K562 (cell line): Measurements from ENCODE around the gene DSTYK. TPM values are rescaled to one million over a fixed set of nuclear protein-coding genes. Genes with fewer than 3 reads are reported as not detected.

Experiments
- BCL6 ChIP-seq: fragments of 250-450 bp; sonication (Bioruptor Pico); IDR thresholded peaks from 2 replicates; pipeline ENCODE4 v1.4.0; 2020
- C11orf30 ChIP-seq: fragments of 450-650 bp; IDR thresholded peaks from 2 replicates; pipeline ENCODE4 v1.6.1; 2016; ENCODE audit warnings: low read depth, mild to moderate bottlenecking
- CCAR2 ChIP-seq: fragments of 200-400 bp; formaldehyde crosslinking; IDR thresholded peaks from 2 replicates; pipeline ENCODE4 v1.6.1; 2017; ENCODE audit warnings: mild to moderate bottlenecking, low read depth, low read length
- ELF4 ChIP-seq: fragments of 450-650 bp; formaldehyde crosslinking; IDR thresholded peaks from 2 replicates; pipeline ENCODE4 v1.4.0; 2022; ENCODE audit warnings: missing genetic modification characterization
- ETV1 ChIP-seq: fragments of 450-650 bp; conservative IDR thresholded peaks from 2 replicates; pipeline ENCODE4 v1.6.1; 2016; ENCODE audit warnings: missing genetic modification characterization, control low read depth, low read depth, missing compliant biosample characterization
- GABPB2 ChIP-seq: fragments of 250-450 bp; sonication (Bioruptor Pico); conservative IDR thresholded peaks from 2 replicates; pipeline ENCODE4 v1.5.1; 2021; ENCODE audit warnings: mild to moderate bottlenecking
- HCFC1 ChIP-seq: IDR thresholded peaks from 2 replicates; pipeline ENCODE4 v1.6.1; 2012; ENCODE audit warnings: low read depth, low read length, improper control_type of control experiment
- ILF3 ChIP-seq: fragments of 450-650 bp; IDR thresholded peaks from 2 replicates; pipeline ENCODE4 v1.6.1; 2018; ENCODE audit warnings: antibody characterized with exemption, mild to moderate bottlenecking, moderate library complexity, borderline replicate concordance
- KAT7 ChIP-seq: sonication (generic); formaldehyde crosslinking; IDR thresholded peaks from 2 replicates; pipeline ENCODE4 v1.8.0; 2022; ENCODE audit warnings: missing genetic modification reagents, mild to moderate bottlenecking, borderline replicate concordance
- NFATC3 ChIP-seq: fragments of 450-650 bp; IDR thresholded peaks from 2 replicates; pipeline ENCODE4 v1.6.1; 2017; ENCODE audit warnings: mild to moderate bottlenecking
- PHTF2 ChIP-seq: fragments of 250-450 bp; sonication (Bioruptor Pico); IDR thresholded peaks from 2 replicates; pipeline ENCODE4 v1.5.0; 2021; ENCODE audit warnings: mild to moderate bottlenecking
- RBBP5 ChIP-seq: fragments of 200-600 bp; sonication (generic); IDR thresholded peaks from 2 replicates; pipeline ENCODE4 v1.6.1; 2012; ENCODE audit warnings: borderline replicate concordance, mild to moderate bottlenecking, low read length, control low read depth, inconsistent platforms; ENCODE audit not compliant: insufficient read depth, poor library complexity, severe bottlenecking
- TAF7 ChIP-seq: fragments of 450-650 bp; IDR thresholded peaks from 2 replicates; pipeline ENCODE4 v1.6.1; 2016; ENCODE audit warnings: missing genetic modification characterization, missing compliant biosample characterization
- TEAD2 ChIP-seq: fragments of 450-650 bp; IDR thresholded peaks from 2 replicates; pipeline ENCODE4 v1.6.1; 2016; ENCODE audit warnings: missing genetic modification characterization, control low read depth, missing compliant biosample characterization
- TGIF2 ChIP-seq: sonication (generic); formaldehyde crosslinking; IDR thresholded peaks from 2 replicates; pipeline ENCODE4 v1.8.1; 2022; ENCODE audit warnings: mild to moderate bottlenecking, missing genetic modification reagents, moderate library complexity
- ZNF239 ChIP-seq: fragments of 250-450 bp; sonication (Bioruptor Pico); IDR thresholded peaks from 2 replicates; pipeline ENCODE4 v1.4.0; 2020; ENCODE audit warnings: mild to moderate bottlenecking
- polyA plus RNA-seq, 8 experiments: library from polyadenylated mRNA; depleted of rRNA in 4 of 8; stranded (reverse) in 5 of 8; unstranded in 3 of 8; fragments of >200 nt; fragmentation: Nextera tagmentation in 2 of 8; fragmentation: Illumina TruSeq in 1 of 8; extraction: Ambion mirVana in 2 of 8; extraction: Trizol in 1 of 8; gene quantifications; 2 replicates each; pipeline versions ENCODE4 v1.2.1 to v1.2.3, GENCODE V29; 2011 to 2014; ENCODE audit warnings: inconsistent platforms in 1 of 8, missing spikeins in 1 of 8
- total RNA-seq, 7 experiments: library from RNA; depleted of rRNA in 6 of 7; stranded (reverse); fragments of >200 nt in 6 of 7; fragmentation: Illumina TruSeq in 2 of 7; extraction: Trizol in 2 of 7; gene quantifications; 2 replicates each; pipeline versions ENCODE4 v1.2.1 to v1.2.3, GENCODE V29; 2011 to 2021; ENCODE audit warnings: low replicate concordance in 1 of 7
- TF ChIP-seq, protein P1 (sequence below): sonication (generic); formaldehyde crosslinking; IDR thresholded peaks from 2 replicates; pipeline ENCODE4 v1.8.1; 2023; ENCODE audit warnings: mild to moderate bottlenecking, missing genetic modification reagents
- TF ChIP-seq, protein P2 (sequence below): sonication (generic); formaldehyde crosslinking; IDR thresholded peaks from 2 replicates; pipeline ENCODE4 v1.8.0; 2023; ENCODE audit warnings: mild to moderate bottlenecking, missing genetic modification reagents
- TF ChIP-seq, protein P3 (sequence below): fragments of 450-650 bp; IDR thresholded peaks from 2 replicates; pipeline ENCODE4 v1.7.1; 2018; ENCODE audit warnings: mild to moderate bottlenecking, low read depth; ENCODE audit not compliant: partially characterized antibody

Gene DSTYK
- total and polyA plus RNA-seq, 9 of the 15 experiments (the other 6 are each of a cell fraction or from before 2014, with no cell fraction given), result 4.2 to 7.1 (median 6.2) TPM

DNA sequence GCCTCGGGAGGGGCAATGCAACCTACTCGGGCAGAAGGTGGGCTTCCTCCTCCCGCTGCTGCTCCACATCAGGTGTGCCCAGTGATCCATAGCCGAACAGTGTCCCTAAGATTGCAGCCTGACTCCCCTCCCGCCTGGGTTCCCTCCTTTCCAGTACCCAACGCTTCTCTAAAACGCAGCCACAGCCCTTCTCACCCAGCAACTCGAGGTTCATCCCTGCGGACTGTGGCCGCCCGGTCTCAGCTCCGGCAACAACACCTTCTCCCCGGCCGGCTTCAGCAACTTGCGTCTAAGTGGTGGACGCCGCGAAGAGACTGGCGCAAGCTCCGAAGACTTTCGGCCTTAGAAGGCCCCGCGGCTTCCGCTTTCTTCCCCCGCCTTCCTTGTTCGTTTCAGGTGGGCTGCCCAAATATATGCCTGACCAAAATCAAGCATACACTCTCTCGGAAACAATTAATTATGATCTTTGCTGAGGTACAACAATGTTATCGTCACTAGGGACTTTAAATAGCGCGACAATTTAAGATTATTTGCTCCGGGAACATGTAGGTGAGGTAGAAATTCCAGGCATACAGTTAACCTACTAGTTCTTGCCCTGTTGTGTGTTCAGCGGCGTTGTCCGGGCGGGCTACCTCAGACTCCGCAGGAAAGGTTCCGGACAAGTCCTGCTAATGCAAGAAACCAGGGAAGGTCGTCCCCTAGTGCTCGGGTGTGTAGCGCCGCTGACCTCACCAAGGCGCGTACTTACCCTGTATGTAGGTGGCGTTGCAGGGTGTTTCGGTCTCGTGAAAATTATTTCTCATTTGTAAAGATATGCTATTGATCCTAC is 89.6 kb downstream of the DSTYK start, which contains the start of gene RBBP5 (continued):
- TF ChIP-seq, protein P1, sequence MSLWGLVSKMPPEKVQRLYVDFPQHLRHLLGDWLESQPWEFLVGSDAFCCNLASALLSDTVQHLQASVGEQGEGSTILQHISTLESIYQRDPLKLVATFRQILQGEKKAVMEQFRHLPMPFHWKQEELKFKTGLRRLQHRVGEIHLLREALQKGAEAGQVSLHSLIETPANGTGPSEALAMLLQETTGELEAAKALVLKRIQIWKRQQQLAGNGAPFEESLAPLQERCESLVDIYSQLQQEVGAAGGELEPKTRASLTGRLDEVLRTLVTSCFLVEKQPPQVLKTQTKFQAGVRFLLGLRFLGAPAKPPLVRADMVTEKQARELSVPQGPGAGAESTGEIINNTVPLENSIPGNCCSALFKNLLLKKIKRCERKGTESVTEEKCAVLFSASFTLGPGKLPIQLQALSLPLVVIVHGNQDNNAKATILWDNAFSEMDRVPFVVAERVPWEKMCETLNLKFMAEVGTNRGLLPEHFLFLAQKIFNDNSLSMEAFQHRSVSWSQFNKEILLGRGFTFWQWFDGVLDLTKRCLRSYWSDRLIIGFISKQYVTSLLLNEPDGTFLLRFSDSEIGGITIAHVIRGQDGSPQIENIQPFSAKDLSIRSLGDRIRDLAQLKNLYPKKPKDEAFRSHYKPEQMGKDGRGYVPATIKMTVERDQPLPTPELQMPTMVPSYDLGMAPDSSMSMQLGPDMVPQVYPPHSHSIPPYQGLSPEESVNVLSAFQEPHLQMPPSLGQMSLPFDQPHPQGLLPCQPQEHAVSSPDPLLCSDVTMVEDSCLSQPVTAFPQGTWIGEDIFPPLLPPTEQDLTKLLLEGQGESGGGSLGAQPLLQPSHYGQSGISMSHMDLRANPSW (CRISPR knock-in tag), result peak; percentile 89
- peak; percentile 90; the same call in 1 of the 2 replicates for TF ChIP-seq GABPB2 (CRISPR knock-in tag)
- peak; percentile 84 for TF ChIP-seq ETV1 (tag)
- TF ChIP-seq TGIF2 (CRISPR knock-in tag), result no peak
- TF ChIP-seq TEAD2, result peak; percentile 89
- TF ChIP-seq, protein P2, sequence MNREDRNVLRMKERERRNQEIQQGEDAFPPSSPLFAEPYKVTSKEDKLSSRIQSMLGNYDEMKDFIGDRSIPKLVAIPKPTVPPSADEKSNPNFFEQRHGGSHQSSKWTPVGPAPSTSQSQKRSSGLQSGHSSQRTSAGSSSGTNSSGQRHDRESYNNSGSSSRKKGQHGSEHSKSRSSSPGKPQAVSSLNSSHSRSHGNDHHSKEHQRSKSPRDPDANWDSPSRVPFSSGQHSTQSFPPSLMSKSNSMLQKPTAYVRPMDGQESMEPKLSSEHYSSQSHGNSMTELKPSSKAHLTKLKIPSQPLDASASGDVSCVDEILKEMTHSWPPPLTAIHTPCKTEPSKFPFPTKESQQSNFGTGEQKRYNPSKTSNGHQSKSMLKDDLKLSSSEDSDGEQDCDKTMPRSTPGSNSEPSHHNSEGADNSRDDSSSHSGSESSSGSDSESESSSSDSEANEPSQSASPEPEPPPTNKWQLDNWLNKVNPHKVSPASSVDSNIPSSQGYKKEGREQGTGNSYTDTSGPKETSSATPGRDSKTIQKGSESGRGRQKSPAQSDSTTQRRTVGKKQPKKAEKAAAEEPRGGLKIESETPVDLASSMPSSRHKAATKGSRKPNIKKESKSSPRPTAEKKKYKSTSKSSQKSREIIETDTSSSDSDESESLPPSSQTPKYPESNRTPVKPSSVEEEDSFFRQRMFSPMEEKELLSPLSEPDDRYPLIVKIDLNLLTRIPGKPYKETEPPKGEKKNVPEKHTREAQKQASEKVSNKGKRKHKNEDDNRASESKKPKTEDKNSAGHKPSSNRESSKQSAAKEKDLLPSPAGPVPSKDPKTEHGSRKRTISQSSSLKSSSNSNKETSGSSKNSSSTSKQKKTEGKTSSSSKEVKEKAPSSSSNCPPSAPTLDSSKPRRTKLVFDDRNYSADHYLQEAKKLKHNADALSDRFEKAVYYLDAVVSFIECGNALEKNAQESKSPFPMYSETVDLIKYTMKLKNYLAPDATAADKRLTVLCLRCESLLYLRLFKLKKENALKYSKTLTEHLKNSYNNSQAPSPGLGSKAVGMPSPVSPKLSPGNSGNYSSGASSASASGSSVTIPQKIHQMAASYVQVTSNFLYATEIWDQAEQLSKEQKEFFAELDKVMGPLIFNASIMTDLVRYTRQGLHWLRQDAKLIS, result peak; percentile 98
- TF ChIP-seq NFATC3, result peak; percentile 95
- TF ChIP-seq KAT7 (CRISPR knock-in tag), result peak; percentile 91; the same call in 1 of the 2 replicates
- TF ChIP-seq C11orf30, result peak; percentile 98
- TF ChIP-seq ELF4 (CRISPR knock-in tag), result peak; percentile 90
- peak; percentile 78 for TF ChIP-seq TAF7
- TF ChIP-seq BCL6 (CRISPR knock-in tag), result no peak
- TF ChIP-seq HCFC1, result peak; percentile 92
- TF ChIP-seq PHTF2 (CRISPR knock-in tag), result peak; percentile 75; the same call in 1 of the 2 replicates
- TF ChIP-seq CCAR2, result peak; percentile 96
- peak; percentile 91 for TF ChIP-seq ILF3
- TF ChIP-seq ZNF239 (CRISPR knock-in tag), result peak; percentile 69
- TF ChIP-seq RBBP5, result peak; percentile 95
- TF ChIP-seq, protein P3, sequence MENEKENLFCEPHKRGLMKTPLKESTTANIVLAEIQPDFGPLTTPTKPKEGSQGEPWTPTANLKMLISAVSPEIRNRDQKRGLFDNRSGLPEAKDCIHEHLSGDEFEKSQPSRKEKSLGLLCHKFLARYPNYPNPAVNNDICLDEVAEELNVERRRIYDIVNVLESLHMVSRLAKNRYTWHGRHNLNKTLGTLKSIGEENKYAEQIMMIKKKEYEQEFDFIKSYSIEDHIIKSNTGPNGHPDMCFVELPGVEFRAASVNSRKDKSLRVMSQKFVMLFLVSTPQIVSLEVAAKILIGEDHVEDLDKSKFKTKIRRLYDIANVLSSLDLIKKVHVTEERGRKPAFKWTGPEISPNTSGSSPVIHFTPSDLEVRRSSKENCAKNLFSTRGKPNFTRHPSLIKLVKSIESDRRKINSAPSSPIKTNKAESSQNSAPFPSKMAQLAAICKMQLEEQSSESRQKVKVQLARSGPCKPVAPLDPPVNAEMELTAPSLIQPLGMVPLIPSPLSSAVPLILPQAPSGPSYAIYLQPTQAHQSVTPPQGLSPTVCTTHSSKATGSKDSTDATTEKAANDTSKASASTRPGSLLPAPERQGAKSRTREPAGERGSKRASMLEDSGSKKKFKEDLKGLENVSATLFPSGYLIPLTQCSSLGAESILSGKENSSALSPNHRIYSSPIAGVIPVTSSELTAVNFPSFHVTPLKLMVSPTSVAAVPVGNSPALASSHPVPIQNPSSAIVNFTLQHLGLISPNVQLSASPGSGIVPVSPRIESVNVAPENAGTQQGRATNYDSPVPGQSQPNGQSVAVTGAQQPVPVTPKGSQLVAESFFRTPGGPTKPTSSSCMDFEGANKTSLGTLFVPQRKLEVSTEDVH, result peak; percentile 92
